Testis (tissue), 2 donors: ENCODE results near the gene TMEM145.

ENCODE experiments used
- POLR2A ChIP-seq: fragments of 450-650 bp; IDR thresholded peaks from one replicate; pipeline ENCODE4 v1.6.1; 2017; ENCODE audit warnings: antibody characterized with exemption, mild to moderate bottlenecking, moderate library complexity
- TF ChIP-seq, protein P1 (sequence below), 3 experiments: fragments of 450-650 bp in 2 of 3; fragments of 200-600 bp in 1 of 3; sonication (generic) in 1 of 3; IDR thresholded peaks; one replicate each; pipeline ENCODE4 v1.5.1; 2016 to 2019; ENCODE audit warnings: antibody characterized with exemption in 3 of 3, mild to moderate bottlenecking in 2 of 3, moderate library complexity in 1 of 3

- TF ChIP-seq, protein P1, sequence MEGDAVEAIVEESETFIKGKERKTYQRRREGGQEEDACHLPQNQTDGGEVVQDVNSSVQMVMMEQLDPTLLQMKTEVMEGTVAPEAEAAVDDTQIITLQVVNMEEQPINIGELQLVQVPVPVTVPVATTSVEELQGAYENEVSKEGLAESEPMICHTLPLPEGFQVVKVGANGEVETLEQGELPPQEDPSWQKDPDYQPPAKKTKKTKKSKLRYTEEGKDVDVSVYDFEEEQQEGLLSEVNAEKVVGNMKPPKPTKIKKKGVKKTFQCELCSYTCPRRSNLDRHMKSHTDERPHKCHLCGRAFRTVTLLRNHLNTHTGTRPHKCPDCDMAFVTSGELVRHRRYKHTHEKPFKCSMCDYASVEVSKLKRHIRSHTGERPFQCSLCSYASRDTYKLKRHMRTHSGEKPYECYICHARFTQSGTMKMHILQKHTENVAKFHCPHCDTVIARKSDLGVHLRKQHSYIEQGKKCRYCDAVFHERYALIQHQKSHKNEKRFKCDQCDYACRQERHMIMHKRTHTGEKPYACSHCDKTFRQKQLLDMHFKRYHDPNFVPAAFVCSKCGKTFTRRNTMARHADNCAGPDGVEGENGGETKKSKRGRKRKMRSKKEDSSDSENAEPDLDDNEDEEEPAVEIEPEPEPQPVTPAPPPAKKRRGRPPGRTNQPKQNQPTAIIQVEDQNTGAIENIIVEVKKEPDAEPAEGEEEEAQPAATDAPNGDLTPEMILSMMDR (IDR thresholded peaks at IDR 0.05): no peak
- no peak for TF ChIP-seq POLR2A
These were observed 43.4 kb upstream of the TMEM145 start for GRCh38 chr19:42269478-42270345.
